CD4-positive, alpha-beta T cell (primary cell): ENCODE data around the gene INO80E. TPM values are rescaled to one million over a fixed set of nuclear protein-coding genes. Genes with fewer than 3 reads are reported as not detected.

Experiments used
- ATAC-seq: fragments of 200-7000 bp; cut with Tn5 transposase; one replicate; pipeline ENCODE4 v1.10.0; 2022; ENCODE audit warnings: mild to moderate bottlenecking; ENCODE audit not compliant: poor library complexity
- CTCF ChIA-PET: fragments of 350-600 bp; sonication (Branson Sonifier 250); formaldehyde crosslinking; loops from one replicate; lab custom pipeline; 2021; ENCODE audit warnings: antibody characterized with exemption, inconsistent platforms; lab: Charles Lee
- POLR2A ChIA-PET: fragments of 350-600 bp; sonication (Branson Sonifier 250); formaldehyde crosslinking; loops from one replicate; lab custom pipeline; 2021; ENCODE audit warnings: antibody characterized with exemption, inconsistent platforms; lab: Charles Lee
- DNase-seq, 14 experiments: peaks; one replicate each; pipeline ENCODE4 v3.0.0-alpha.2; 2013 to 2020; ENCODE audit warnings: mixed read lengths in 2 of 14
- H3K27ac ChIP-seq, 2 donors: one replicate each; pipeline versions ENCODE4 v1.5.1 to v1.7.0; 2013; ENCODE audit warnings: low read length in 2 of 2, low read depth in 1 of 2, mild to moderate bottlenecking in 1 of 2
- H3K27me3 ChIP-seq, 2 experiments: 1 replicate in 1 of 2; 2 replicates in 1 of 2; pipeline versions ENCODE4 v1.6.1 to v1.7.0; 2013; ENCODE audit warnings: low read length in 2 of 2, control low read depth in 1 of 2, mild to moderate bottlenecking in 1 of 2, moderate library complexity in 1 of 2; ENCODE audit not compliant: insufficient read depth in 2 of 2, control insufficient read depth in 1 of 2
- H3K36me3 ChIP-seq: one replicate; pipeline ENCODE4 v1.6.1; 2013; ENCODE audit warnings: low read length, control low read depth; ENCODE audit not compliant: insufficient read depth
- H3K4me1 ChIP-seq: one replicate; pipeline ENCODE4 v1.6.1; 2013; ENCODE audit warnings: low read length, control low read depth; ENCODE audit not compliant: insufficient read depth
- H3K4me3 ChIP-seq: one replicate; pipeline ENCODE4 v1.5.1; 2013; ENCODE audit warnings: mild to moderate bottlenecking, low read length, moderate library complexity
- H3K9me3 ChIP-seq, 2 experiments: 1 replicate in 1 of 2; 2 replicates in 1 of 2; pipeline versions ENCODE4 v1.6.1 to v1.7.0; 2013; ENCODE audit warnings: low read length in 2 of 2, mild to moderate bottlenecking in 2 of 2, control low read depth in 1 of 2, moderate library complexity in 1 of 2; ENCODE audit not compliant: control insufficient read depth in 1 of 2, insufficient read depth in 1 of 2
- H3K27ac Mint-ChIP-seq: one replicate; pipeline ENCODE4 v1.8.0; 2020; ENCODE audit warnings: mixed read lengths
- H3K27me3 Mint-ChIP-seq: one replicate; pipeline ENCODE4 v1.8.0; 2021; ENCODE audit warnings: mixed read lengths
- H3K36me3 Mint-ChIP-seq: one replicate; pipeline ENCODE4 v1.8.0; 2021; ENCODE audit warnings: low read depth, mixed read lengths
- H3K4me1 Mint-ChIP-seq: one replicate; pipeline ENCODE4 v1.8.0; 2021; ENCODE audit warnings: low read depth, mixed read lengths
- H3K4me3 Mint-ChIP-seq: one replicate; pipeline ENCODE4 v1.8.0; 2020; ENCODE audit warnings: mild to moderate bottlenecking, mixed read lengths
- H3K9me3 Mint-ChIP-seq: one replicate; pipeline ENCODE4 v1.8.0; 2020; ENCODE audit warnings: mixed read lengths
- intact Hi-C, 2 experiments: fragments of 100-400 bp; cut with DNase I in 1 of 2; cut with micrococcal nuclease in 1 of 2; formaldehyde crosslinking; loops; one replicate each; pipeline versions ENCODE4 v1.15.1 to v1.9.0; 2023 to 2025; cut with DNase I, micrococcal nuclease
- total RNA-seq, 174 experiments: library from RNA in 2 of 174; stranded (reverse) in 2 of 174; gene quantifications; one replicate each; pipeline ENCODE4 v1.2.3 and lab custom pipeline; 2021 to 2026
- TF ChIP-seq, protein P1 (sequence below): fragments of 200-600 bp; IDR thresholded peaks from one replicate; pipeline ENCODE4 v1.8.0; 2022; ENCODE audit warnings: antibody characterized with exemption, mild to moderate bottlenecking

Gene INO80E
- total RNA-seq, 2 experiments from 2014 or later: 54.6 to 57.6 TPM

DNA sequence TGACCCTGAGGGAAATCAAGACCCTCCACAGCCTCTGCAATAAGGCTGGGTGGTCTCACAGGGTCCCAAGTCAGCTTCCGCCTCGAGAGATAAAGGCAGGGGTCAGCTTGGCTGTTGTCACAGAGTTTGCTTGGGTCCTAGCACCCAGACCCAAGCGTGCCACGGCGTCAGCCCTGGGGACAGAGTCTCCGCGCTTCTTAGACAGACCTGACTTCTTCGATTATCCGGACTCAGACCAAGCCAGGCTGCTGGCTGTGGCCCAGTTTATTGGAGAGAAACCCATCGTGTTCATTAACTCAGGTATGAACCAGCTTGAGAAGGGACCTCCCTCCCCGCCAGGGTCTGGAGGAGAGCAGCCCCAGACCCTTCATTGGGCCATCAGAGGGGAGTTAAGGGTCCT is 27.5 kb downstream of the INO80E start:
- peaks cover 12% of the 10 kb centered on the region for H3K4me1 Mint-ChIP-seq
- H3K27me3 Mint-ChIP-seq: peaks cover 18% of the 10 kb centered on the region
- no peak overlapping the region for H3K27ac Mint-ChIP-seq
- no peaks in the 10 kb centered on the region for H3K9me3 Mint-ChIP-seq
- H3K9me3 ChIP-seq: peaks cover 0 to 2% of the 10 kb centered on the region in 2 experiments
- no peak for ATAC-seq
- ChIA-PET CTCF (interaction anchor here (1.0 to 1.1 kb wide), 2 partner anchors 9 to 332 kb away, joined by 3 read pairs; no protein-coding TSS in a partner anchor), POLR2A (no interaction called here)
- intact Hi-C loops: loop anchor here in 1 of 2 experiments (5.0 kb wide), 2 partner anchors 176 to 376 kb away; no protein-coding TSS in a partner anchor
- peak in 1 of 14 experiments; percentile 23 for DNase-seq
- TF ChIP-seq, protein P1, sequence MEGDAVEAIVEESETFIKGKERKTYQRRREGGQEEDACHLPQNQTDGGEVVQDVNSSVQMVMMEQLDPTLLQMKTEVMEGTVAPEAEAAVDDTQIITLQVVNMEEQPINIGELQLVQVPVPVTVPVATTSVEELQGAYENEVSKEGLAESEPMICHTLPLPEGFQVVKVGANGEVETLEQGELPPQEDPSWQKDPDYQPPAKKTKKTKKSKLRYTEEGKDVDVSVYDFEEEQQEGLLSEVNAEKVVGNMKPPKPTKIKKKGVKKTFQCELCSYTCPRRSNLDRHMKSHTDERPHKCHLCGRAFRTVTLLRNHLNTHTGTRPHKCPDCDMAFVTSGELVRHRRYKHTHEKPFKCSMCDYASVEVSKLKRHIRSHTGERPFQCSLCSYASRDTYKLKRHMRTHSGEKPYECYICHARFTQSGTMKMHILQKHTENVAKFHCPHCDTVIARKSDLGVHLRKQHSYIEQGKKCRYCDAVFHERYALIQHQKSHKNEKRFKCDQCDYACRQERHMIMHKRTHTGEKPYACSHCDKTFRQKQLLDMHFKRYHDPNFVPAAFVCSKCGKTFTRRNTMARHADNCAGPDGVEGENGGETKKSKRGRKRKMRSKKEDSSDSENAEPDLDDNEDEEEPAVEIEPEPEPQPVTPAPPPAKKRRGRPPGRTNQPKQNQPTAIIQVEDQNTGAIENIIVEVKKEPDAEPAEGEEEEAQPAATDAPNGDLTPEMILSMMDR: no peak
- no peaks in the 10 kb centered on the region for H3K36me3 Mint-ChIP-seq
- no peak overlapping the region for H3K4me3 ChIP-seq
- peaks cover 13% of the 10 kb centered on the region for H3K4me1 ChIP-seq
- no peak overlapping the region for H3K27ac ChIP-seq
- no peaks in the 10 kb centered on the region for H3K36me3 ChIP-seq
- no peak overlapping the region for H3K4me3 Mint-ChIP-seq
- peaks cover 2 to 13% of the 10 kb centered on the region in 2 experiments for H3K27me3 ChIP-seq

DNA sequence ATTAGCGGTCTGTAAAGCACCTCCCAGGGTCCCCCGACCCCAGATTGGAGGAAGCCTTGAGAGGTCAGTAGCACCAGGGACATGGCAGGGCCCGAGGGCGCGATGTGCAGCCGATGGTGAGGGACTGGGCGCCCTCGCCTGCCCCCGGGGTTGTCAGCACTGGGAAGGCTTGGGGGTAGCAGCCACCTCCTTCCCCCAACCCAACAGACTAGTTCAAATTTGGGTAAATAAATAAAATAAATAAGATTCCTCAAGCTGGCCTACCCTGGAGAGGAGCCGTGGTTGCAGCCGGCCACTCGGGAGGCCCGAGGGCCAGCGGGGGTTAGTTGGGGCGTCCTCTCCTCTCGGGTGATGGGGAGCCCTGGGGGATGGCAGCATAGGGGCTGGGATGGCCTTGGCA is 28.4 kb downstream of the INO80E start:
- H3K27ac Mint-ChIP-seq: no peak overlapping the region
- ChIA-PET CTCF (no interaction called here), POLR2A (no interaction called here)
- H3K4me3 Mint-ChIP-seq: no peak overlapping the region
- intact Hi-C loops: loop anchor here in 1 of 2 experiments (5.0 kb wide), 2 partner anchors 177 to 377 kb away; no protein-coding TSS in a partner anchor
- H3K27me3 ChIP-seq: peaks cover 11 to 21% of the 10 kb centered on the region in 2 experiments
- no peak for ATAC-seq
- peaks cover 12% of the 10 kb centered on the region for H3K4me1 Mint-ChIP-seq
- peaks cover 25% of the 10 kb centered on the region for H3K27me3 Mint-ChIP-seq
- peaks cover 13% of the 10 kb centered on the region for H3K4me1 ChIP-seq
- no peaks in the 10 kb centered on the region for H3K36me3 ChIP-seq
- no peak overlapping the region for H3K27ac ChIP-seq
- H3K36me3 Mint-ChIP-seq: no peaks in the 10 kb centered on the region
- DNase-seq: no peak
- TF ChIP-seq, protein P1: no peak
- H3K4me3 ChIP-seq: no peak overlapping the region
- peaks cover 0 to 4% of the 10 kb centered on the region in 2 experiments for H3K9me3 ChIP-seq
- no peaks in the 10 kb centered on the region for H3K9me3 Mint-ChIP-seq

DNA sequence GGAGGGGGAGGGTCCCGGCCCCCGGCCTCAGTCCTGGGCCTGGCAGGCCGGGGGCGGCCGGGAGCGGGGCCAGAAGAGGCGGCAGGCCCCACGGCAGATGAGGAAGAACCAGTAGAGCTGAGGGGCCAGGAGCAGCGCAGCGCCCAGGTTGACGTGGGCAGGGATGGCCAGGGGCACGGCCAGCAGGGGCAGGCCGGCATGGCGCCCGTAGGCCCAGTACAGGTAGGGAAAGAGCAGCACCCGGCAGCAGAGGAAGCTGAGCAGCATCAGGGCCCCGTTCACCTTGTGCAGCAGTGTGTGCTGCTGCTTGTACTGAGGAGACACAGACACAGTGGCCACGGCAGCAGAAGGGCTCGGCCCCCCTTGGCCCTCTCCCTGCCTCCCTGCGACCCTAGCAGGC is 29.1 kb downstream of the INO80E start:
- H3K36me3 Mint-ChIP-seq: no peaks in the 10 kb centered on the region
- intact Hi-C loops: no loop called here
- no peak overlapping the region for H3K4me3 ChIP-seq
- no peaks in the 10 kb centered on the region for H3K9me3 Mint-ChIP-seq
- TF ChIP-seq, protein P1: no peak
- peaks cover 32% of the 10 kb centered on the region for H3K27me3 Mint-ChIP-seq
- ATAC-seq (no peak), DNase-seq (peak in 1 of 14 experiments; percentile 26)
- no peak overlapping the region for H3K27ac Mint-ChIP-seq
- peaks cover 18% of the 10 kb centered on the region for H3K4me1 Mint-ChIP-seq
- CTCF ChIA-PET: no interaction called here
- POLR2A ChIA-PET: no interaction called here
- peaks cover 13% of the 10 kb centered on the region for H3K4me1 ChIP-seq
- H3K36me3 ChIP-seq: no peaks in the 10 kb centered on the region
- H3K4me3 Mint-ChIP-seq: no peak overlapping the region
- H3K27ac ChIP-seq: no peak overlapping the region
- peaks cover 18 to 28% of the 10 kb centered on the region in 2 experiments for H3K27me3 ChIP-seq
- peaks cover 0 to 7% of the 10 kb centered on the region in 2 experiments for H3K9me3 ChIP-seq
